GM21381 (cell line): ENCODE data around the gene CAVIN2.

Experiments used
- ATAC-seq: cut with Tn5 transposase; IDR thresholded peaks from one replicate; pipeline ENCODE4 v1.9.1; 2021; ENCODE audit warnings: mild to moderate bottlenecking, moderate library complexity; ENCODE audit not compliant: unreplicated experiment

The CAVIN2 gene

DNA sequence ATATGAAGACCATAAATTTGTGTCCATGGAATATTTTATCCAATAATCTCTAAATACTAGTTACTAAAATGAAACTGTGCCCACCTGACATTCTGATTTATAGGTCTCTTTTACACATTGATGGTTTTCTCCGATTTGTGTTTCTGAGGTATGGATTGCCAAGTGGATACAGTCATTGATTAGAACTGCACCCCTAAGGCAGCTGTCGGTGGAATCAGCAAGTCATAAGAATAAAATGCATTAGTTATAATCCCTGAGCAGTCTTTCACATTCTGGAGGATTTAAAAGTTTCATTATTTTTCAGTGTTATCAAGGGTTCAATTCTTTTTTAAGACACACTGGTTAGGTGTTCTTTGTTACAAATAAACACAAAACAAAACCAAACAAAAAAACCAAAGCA, 6.0 kb downstream of the CAVIN2 start:
- ATAC-seq = no peak

DNA sequence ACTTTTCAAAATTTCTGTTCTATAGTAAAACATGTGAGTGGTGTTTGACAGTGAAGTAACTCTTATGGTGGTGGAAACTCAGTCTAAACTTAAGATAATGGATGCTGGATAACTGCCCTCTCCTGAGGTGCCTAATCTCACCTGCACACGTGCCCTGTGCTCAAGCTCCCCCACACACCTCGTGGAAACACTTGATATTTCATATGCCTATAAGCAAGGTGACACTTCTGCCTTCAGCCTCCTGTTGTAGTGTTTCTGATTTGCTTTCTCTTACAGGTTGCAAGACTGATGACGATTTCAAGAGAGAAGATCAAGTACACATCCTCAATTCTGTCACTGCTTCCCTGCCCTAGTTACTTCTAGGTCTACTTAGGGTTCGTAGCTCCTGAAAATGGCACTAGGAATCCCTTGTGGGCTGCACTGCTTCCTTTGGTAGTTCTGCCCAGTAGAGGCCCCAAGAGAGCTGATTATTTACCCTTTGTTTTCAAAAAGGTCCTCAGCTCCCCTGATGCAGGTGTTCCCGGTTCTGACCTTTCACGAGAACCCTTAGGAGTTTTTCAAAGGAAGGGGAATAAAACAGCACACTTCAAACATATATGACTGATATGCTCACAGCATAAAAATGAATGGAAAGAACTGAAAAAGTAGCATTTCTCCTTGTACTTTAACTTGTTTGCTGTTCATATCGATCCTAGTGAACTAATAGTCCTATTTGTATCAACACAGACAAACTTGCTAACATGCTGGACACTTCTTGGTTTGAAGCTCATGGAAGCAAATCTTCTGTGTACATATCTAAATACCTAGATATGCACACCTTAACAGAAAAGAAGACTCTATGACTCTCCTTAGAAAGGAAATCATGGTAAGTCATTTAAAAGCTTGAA, 6.7 kb downstream of the CAVIN2 start:
- no peak for ATAC-seq

DNA sequence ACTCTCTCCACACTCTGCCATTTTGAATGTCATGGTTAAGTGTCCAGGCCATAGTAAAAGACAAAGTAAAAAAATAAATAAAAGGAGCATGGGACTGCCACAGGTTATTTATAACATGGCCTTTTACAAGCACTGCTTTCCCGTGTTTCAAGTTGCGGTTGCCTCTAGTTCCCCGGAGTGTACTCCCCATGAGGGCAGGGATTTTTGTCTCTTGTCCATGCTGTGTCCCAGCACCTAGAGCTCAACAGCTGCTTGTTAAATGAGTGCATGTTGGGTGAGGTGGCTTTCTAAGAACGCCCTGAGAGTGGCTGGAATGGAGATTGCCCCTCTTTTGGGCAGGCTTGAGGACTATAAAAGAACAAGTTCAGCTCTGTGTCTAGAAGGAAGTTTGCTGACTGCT, 8.4 kb downstream of the CAVIN2 start:
- ATAC-seq = no peak

DNA sequence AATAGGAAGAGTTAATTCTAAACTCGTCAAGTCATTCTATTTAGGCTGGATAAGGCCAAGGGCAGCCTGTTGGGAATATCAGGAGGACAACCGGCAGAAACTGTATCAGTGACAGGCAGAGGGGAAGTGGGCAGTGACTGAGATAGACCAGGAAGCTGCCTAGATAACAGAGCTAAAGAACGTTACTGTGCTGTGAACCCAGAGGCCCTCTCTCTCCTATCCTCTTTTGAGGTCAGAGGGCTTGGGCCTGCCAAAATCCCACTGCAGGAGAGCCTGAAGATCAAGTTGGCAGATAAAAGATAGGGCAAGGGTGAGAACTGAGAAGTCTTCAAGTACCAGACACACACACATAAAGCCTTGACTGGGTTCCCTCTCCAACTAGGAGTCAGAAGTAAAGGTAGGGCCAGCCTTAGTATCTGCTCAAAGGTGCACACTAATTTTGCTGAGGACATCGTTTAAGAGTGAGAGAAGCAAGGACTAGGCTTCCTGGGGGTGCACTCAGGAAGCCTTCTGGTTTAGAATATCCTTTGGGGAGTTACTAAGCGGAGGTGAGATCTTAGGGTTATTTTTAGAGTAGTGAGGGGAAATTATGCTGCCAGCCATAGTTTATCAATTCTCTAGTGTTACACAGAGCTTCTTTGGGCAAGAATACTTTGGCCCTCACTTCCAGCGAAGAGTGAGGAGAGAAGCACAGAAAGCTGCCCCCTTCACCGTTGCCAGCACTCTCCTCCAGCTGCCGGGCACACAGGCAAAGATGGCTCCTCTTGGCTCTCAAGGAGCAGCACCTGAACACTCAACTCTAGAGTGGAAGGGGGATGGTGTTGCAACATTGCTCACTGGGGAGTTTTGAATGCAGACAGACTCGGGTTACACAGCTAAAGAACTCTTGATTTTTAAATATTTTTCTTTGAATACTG, 9.8 kb downstream of the CAVIN2 start:
- ATAC-seq = no peak

DNA sequence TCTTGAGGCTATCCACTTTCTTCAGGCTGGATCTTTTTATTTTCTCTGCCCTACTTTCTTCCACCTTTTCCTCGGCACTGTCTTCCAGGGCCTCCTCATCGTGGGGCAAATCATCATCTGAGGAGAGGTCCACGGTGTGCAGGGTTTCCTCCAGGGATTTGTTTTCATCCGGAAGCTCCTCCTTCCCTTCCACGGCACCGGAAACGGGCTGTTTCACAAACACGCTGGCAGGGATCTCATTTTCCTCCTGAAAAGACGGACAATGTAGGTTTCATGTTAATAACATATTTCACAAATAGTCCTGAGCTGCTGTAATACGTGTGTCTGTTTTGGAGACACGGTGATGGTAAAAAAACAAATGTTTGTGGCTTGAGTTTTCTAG, 10.4 kb downstream of the CAVIN2 start:
- no peak for ATAC-seq

DNA sequence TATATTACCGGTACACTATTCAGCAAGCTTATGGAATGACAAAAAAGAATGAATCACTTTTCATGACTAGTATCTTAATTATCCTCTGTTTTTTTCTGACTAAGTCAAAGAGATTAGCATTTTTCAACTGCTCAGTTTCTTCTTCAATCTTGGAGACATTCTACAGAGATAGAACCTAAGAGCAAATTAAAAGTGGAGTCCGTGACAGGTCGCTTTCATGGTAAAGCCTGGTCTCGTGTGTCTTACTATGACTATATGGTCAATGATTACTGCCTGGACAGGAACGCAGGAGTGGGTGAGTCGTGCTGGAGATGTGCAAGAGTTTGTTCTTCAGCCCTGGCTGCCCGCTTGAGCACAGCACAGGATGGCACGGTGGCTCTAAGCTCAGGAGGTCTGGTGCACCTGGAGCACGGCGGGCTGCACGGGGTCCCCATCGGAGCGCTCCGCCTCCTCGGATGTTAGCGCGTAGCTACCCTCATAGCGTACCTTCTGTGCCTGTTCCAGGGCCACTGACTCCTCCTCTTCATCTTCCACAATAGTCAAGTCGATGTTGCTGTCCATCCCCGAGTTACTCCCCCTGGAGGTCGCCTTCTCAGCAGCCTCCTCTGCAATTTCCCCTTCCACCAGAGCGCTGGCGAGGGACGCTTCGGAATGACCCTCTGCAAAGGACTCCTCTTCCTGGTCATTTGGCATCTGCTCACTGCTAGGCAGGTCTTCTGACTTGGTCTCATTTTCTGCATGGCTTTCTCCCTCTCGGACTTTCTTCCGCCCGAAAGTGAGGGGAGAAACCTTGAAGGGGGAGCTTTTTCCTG, 11.1 kb downstream of the CAVIN2 start:
- no peak for ATAC-seq

DNA sequence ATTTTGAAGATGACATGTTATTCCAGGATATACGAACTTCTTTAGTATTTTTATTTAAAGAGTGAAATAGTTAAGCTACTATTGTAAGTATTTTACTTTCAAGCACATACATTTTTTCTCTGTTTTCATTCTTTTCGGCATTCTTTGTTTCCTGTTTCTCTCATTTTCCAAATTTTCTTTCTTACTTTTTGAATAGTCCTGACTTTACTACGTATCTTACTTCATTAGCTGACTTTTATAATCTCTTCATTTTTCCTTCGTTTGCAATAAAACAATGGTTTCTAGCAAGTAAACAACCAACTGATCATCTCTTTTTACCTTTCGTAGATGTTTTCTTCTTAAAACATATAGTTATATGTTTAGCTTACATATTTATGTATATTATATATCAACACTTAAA, 11.8 kb downstream of the CAVIN2 start:
- no peak for ATAC-seq

DNA sequence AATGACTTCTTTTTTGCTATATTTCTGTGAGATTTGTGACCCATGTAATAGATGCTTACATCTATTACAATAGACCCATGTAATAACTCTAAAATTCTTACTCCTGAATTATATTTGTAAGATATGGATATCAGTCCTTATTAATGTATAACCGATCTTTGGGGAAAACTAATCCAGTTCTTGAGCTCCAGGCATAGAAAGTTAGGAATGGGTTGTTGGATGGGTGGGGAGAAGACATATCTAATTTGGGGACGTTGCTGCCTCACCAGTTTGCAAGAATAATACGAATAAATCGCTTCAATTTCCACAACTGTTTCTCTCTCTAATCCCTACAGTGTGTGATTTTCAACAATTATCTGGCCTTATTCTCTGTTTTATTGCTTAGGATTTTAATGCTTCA, 13.5 kb downstream of the CAVIN2 start:
- ATAC-seq = no peak

DNA sequence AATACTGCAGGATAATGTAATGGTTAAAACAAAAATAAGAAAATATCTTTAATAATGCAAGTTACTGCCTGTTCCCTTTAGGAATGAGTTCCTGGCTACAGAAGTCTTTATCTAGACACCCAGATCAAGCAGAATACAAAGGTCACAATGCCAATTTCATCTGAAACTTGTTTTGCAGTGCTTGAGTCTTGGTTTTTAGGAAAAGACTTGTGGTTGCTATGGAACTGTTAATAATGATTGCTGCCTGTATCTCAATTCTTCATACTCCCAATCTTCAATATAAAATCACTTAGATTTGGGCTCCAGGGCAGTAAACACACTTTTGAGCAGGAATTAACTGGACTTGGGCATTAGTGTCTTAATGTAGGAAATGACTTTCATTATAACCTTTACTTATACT, 14.2 kb downstream of the CAVIN2 start:
- no peak for ATAC-seq

DNA sequence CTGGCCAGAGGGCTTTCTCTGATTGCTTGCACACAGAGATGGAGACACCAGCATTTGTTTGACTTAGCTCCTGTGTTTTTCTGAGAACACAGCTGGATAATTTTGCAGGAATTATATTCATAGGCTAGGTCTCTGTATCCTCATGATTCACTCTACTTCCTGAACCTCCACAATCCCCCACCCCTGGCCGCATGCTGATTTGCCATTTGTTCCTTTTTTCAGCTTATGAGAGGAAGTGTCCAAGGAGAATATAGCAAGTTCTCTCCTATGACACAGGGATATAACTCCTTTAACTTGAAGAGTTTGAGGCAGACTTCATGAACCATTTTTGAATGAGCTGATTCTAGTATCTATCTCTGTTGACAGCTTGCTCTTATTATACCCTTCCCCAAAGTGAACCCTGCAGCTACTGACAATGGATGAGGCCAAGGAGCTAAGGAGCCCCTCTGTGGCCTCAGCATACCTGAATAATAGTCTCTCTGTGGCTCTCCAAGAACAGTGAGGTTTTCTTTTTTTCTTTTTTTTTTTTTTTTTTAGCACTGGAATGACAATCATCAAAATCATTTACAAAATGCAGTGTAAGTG, 15.4 kb downstream of the CAVIN2 start:
- ATAC-seq = no peak

DNA sequence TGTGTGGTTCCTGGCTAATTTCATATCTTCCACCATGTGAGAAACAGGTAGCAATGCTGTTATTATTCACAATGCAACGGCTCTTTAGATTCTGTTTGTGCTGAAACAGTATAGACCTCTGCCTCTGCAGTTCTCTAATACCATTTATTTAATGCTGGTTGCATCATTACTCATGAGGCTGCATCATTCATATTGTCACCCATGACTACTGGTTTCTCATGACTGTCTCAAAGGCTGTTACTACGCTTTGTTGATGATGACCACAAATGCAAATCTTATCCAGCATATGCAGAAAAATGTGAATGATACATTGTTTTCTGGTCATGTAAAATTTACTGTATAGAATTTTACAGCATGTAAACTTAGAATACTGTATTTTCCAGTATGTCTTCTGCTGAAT, 22.5 kb downstream of the CAVIN2 start:
- no peak for ATAC-seq

DNA sequence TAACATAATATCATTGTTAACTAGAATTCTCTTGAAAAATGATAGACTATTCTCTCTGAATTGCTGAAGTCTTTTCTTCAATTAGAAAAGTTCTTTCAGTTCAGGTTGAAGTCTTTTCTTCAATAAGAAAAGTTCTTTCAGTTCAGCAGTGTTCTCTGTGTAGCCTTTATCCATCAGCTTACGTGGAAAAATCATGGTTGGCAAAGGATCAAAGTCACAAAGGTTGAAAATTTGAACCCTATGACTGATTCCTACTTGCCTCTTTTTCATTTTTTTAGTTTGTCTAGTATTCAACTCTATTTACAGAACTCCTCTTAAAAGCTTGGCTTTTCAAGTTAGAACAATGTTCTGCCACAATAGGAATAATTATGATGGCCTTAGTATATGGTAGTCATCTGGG, 25.8 kb downstream of the CAVIN2 start:
- ATAC-seq = no peak

DNA sequence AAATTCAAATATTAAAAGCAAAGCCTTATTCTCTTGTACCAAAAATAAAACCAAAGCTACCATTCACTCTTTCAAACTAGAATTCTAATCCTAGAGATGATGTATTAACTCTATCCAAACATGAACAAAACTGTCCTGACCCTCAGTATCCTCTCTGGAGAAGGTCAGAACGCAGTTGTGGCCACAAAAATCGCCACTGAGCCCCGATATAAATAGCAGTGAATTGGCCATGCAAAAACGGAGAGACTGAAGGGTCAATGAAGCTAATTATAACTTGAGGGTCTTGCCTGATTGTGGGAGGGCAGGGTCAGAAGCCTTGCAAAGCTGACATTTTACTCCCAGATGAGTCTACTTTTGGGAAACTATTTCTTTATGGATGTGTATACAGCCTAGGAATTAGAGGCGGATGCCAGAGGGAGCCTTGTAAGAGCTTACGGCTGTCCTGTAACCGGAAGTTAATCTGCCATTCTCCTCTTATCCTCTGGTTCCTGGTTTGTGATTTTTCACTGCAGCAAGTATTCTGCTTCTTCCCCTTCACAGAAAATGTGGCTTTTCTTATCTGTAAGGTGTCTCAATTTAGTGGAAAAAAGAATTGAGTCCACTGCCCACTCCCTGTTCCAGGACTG, 28.1 kb downstream of the CAVIN2 start:
- no peak for ATAC-seq

DNA sequence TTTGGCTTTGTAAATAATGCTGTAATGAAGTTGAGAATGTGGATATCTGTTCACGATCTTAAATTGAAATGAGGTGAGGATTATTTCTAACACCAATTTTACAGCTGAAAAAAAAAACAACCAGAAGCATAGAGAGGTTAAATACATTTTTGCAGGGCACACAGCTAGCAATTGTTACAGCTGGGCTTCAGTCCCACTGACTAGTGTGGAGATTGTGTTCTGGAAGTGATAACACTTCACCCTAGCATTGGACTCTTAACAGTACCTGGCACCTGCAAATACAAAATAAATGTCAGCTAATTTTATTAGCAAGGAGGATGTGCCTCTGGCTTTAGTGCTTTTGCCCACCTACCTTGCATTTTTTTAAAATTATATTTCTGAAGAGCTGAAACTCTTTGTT, 28.8 kb downstream of the CAVIN2 start:
- ATAC-seq = no peak

DNA sequence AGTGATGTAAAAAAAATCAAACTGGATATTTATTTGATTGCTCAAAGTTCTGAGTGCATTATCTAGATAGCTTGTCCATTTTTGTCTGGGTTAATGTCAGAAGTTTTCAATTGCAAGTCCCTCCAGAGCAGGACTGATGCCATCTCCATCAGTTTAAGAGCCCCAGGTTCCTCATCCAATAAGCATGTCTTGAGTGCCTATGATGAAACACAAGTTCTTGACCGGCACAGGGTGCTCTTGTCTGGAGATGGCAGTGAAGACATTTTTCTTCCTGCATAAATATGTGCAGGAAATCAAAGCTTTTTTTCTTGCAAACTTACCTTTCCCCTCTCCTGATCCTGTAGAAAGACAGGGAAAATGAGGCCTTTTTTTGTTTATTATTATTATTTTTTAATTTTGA, 31.9 kb downstream of the CAVIN2 start:
- no peak for ATAC-seq

DNA sequence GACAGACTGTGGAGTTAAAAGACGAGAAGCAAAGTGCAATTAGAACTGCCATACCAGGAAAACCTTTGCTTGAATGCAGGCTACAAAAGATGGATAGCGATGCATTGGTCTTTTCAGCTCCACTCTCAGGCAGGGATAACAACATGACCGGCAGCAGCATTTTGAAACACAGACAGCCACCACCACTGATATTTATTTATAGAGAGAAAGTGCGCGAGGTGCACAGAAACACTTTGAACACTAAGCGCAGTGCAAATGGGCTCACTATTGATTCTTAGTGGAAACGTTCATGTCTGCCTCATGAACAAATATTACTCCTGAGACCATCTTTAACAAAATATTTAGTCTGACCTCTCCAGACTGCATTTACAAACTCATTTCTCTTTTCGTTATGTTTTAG, 32.9 kb downstream of the CAVIN2 start:
- ATAC-seq = no peak

DNA sequence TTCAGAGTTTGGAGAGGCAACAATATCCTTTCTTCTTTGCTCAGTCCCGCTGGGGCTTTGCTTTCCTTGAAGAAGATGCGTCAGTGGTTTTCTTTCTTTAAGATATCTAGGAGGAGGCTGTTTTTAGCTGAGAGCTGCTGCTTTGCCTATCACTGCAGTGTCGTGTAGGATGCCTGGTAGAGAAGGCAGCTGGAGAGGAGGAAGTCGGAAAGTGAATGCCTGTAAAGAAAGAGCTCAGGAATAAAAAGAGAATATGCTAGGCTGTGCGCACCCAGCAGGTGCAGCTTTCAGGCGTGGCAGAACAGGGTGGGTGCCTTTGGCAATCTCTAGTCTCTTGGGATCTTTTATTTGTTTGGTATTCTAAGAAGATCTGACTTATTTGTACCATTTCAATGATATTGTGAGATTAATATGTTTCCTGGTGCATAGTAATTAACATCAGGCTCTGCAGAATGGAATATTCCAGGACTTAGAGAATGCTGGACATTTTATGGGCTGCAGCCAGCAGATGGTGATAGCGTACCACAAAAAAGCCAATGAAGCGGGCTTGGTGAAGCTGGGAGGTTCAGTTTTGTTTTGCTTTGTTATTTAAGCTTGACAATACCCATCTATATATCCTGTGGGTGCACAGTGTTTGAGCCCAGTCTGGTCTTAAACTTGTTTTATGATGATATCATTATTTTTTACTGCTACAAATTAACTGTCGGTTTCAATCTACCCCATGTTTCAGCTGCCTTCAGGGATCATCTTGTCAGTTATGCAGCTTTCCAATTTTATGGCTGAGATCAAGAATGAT, 34.9 kb downstream of the CAVIN2 start:
- ATAC-seq = peak; percentile 64

DNA sequence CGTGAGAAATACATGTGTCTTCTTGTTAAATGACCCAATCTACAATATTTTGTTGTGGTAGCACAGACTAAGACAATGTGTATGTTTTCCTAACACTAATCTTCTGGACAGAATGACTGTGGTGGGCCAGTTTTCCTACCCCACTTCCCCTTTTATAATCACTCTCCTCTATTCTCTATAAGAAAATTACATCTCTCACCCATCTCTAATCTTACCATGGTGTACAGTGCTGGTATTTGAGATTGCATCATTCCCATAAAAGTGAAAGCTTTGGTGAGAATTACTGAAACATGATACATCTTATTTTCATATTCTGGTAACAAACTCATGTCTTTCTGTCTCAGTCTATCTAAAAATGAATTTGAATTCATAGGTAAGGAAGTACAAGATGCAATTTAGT, 40.5 kb downstream of the CAVIN2 start:
- ATAC-seq = no peak

DNA sequence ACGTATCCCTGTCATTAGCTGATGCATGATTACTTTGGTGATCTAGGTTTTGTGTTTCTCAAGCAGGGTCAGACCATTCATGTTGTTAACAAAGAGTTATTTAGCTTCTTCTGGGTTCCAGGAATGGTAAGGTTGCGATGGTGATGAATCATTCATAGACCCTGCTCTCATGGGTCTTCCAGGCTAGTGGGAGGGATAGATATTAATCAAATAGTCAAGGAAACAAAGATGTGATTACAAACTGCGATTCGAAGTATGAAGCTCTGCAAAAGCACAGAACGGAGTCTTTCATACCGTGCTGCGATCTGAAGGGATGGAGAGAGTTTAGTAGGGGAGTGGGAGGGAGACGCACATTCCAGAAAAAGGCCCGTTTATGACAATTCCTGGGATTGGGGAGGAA, 42.1 kb downstream of the CAVIN2 start:
- no peak for ATAC-seq

DNA sequence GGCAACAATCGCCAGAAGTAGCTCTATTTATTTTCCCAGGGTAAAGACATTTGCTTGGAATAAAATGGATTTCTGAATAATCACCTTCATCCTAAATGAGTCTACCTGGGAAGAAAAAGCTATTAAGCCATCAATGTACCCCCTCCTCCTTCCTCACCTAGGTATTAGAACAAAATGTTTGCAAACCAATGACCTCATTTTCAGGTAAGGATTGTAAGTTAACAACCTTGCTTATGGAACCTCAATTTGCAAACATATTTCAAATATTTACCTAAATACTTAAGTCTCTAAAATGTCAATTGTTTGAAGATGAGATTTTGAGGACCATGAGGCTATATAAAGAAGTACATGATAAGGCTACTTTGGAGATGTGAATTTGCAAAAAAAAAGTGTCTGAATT, 43.9 kb downstream of the CAVIN2 start:
- ATAC-seq = no peak
